Right lobe of liver (tissue), 4 donors: Measurements from ENCODE around the gene CHKA.

Experiments
- CTCF ChIP-seq, 4 donors: fragments of 200-600 bp in 3 of 4; fragments of 450-650 bp in 1 of 4; IDR thresholded peaks; one replicate each; pipeline versions ENCODE4 v1.5.1 to v1.8.0; 2016 to 2022; ENCODE audit warnings: antibody characterized with exemption in 4 of 4, mild to moderate bottlenecking in 2 of 4
- POLR2A ChIP-seq: fragments of 450-650 bp; IDR thresholded peaks from one replicate; pipeline ENCODE4 v1.6.1; 2017; ENCODE audit warnings: antibody characterized with exemption, mild to moderate bottlenecking
- donor health status: DM: no; HTN: no; CAD: no.
- donor health status: DM: no; HTN: no; CAD: no.
- donor health status: DM: no; HTN: yes; CAD: no.

GRCh38 chr11:68014157-68014946 is 106.8 kb downstream of the CHKA start:
- TF ChIP-seq CTCF (IDR thresholded peaks at IDR 0.05) (no peak), POLR2A (no peak)
